ENCODE measurements around the gene CXorf66. TPM values are rescaled to one million over a fixed set of nuclear protein-coding genes. Genes with fewer than 3 reads are reported as not detected.
A peak's percentile ranks its signal among the peaks of the same experiment; 100 is the strongest.

CXorf66 gene
- total and polyA plus RNA-seq, 9 of the 15 experiments (the other 6 are each of a cell fraction or from before 2014, with no cell fraction given), result not detected

- peak; percentile 88 for TF ChIP-seq ZBTB7A (IDR thresholded peaks at IDR 0.05; ENCODE audit: borderline replicate concordance, control insufficient read depth, low read depth, low read length)
- no peak for TF ChIP-seq DEAF1 (CRISPR knock-in tag; IDR thresholded peaks at IDR 0.05)
These were observed 33.0 kb downstream of the CXorf66 start (continued) for GRCh38 chrX:139932073-139932900.

- ATAC-seq (no peak), DNase-seq (ENCODE audit: extremely low read depth in 1 of 4, low spot score in 3 of 4) (peak in 3 of 4 experiments; percentile 13 to 15 (median 14)), FAIRE-seq (no peak)
- Histone ChIP-seq H3K27ac (ENCODE audit: extremely low read depth, low read depth, low read length) (peak overlapping the region; percentile 79), H3K9ac (ENCODE audit: insufficient read depth in 1 of 2, low read depth in 2 of 2, low read length in 2 of 2) (peak overlapping the region; percentile 77 to 95), H3K27me3 (ENCODE audit: control insufficient read depth in 2 of 2, insufficient read depth in 2 of 2, low read length in 2 of 2) (no peaks in the 10 kb centered on the region), H3K79me2 (ENCODE audit: control insufficient read depth, insufficient read depth, low read length) (peaks cover 54% of the 10 kb centered on the region), H3K9me3 (replicated peaks; ENCODE audit: control insufficient read depth, insufficient read depth, low read depth, low read length) (no peaks in the 10 kb centered on the region), H3K4me3 (peak overlapping the region; percentile 83), H3K9me1 (ENCODE audit: control insufficient read depth, insufficient read depth, low read length) (no peaks in the 10 kb centered on the region), H3K36me3 (ENCODE audit: control insufficient read depth, insufficient read depth, low read length) (peaks cover 9% of the 10 kb centered on the region; the same call in 1 of the 3 replicates), H2AFZ (ENCODE audit: low read depth, low read length) (peak overlapping the region; percentile 76), H3K4me1 (replicated peaks in 1 of 2; ENCODE audit: control insufficient read depth in 2 of 2, insufficient read depth in 2 of 2, low read length in 2 of 2) (peaks cover 4 to 11% of the 10 kb centered on the region in 2 experiments; a peak in 4 of 5 replicates), H3K4me2 (ENCODE audit: insufficient read depth, low read length) (peak overlapping the region; percentile 82), H4K20me1 (replicated peaks; ENCODE audit: control insufficient read depth, insufficient read depth, low read length) (no peaks in the 10 kb centered on the region; the same call in none of the 2 replicates)
- intact Hi-C loops (cut with micrococcal nuclease), result loop anchor here (5.0 to 10.0 kb wide), 2 partner anchors 54 to 147 kb away; no protein-coding TSS in a partner anchor
- ChIA-PET POLR2A (interaction anchor here (0.6 to 1.1 kb wide), 5 partner anchors 8 to 287 kb away, joined by 3 to 5 read pairs (median 4); no protein-coding TSS in a partner anchor), CTCF (ENCODE audit: low intra/inter-chr PET ratio) (no interaction called here)
- 0% methylated on average over 5 of the region's 33 CpGs for WGBS (ENCODE audit: insufficient coverage, low coverage, missing lambda C conversion rate)
- in situ Hi-C loops (cut with MboI), result no loop called here
- BruUV-seq (replicated peaks), result no TSS peak
- no peak for TF ChIP-seq CC2D1A (IDR thresholded peaks at IDR 0.05)
- TF ChIP-seq ZNF347 (CRISPR knock-in tag; IDR thresholded peaks at IDR 0.05; ENCODE audit: low read depth), result no peak
- TF ChIP-seq FIP1L1 (IDR thresholded peaks at IDR 0.05; ENCODE audit: low read depth, low read length, poor library complexity, severe bottlenecking), result no peak
- no peak for TF ChIP-seq TCF15 (CRISPR knock-in tag; IDR thresholded peaks at IDR 0.05)
- no peak for TF ChIP-seq U2AF2 (optimal IDR thresholded peaks at IDR 0.05; ENCODE audit: low read depth, low read length)
- no peak for TF ChIP-seq FOXK1 (CRISPR knock-in tag; IDR thresholded peaks at IDR 0.05; ENCODE audit: borderline replicate concordance)
- no peak for TF ChIP-seq NR3C1 (CRISPR knock-in tag; IDR thresholded peaks at IDR 0.05)
- peak; percentile 15 for TF ChIP-seq CHD1 (IDR thresholded peaks at IDR 0.05; ENCODE audit: low read length)
- TF ChIP-seq TGIF2 (CRISPR knock-in tag; IDR thresholded peaks at IDR 0.05), result no peak
- TF ChIP-seq SAP30 (IDR thresholded peaks at IDR 0.05; ENCODE audit: borderline replicate concordance, insufficient read depth, low read depth, low read length, poor library complexity, severe bottlenecking), result peak; percentile 33
- TF ChIP-seq TFAP4 (CRISPR knock-in tag; IDR thresholded peaks at IDR 0.05; ENCODE audit: borderline replicate concordance), result no peak
- no peak for TF ChIP-seq SIX5 (IDR thresholded peaks at IDR 0.05; ENCODE audit: borderline replicate concordance in 1 of 2, insufficient read depth in 1 of 2, low read depth in 1 of 2, low read length in 2 of 2)
- TF ChIP-seq MCM2 (IDR thresholded peaks at IDR 0.05; ENCODE audit: low read depth), result no peak
- TF ChIP-seq ARID1B (IDR thresholded peaks at IDR 0.05), result no peak
- TF ChIP-seq COPS2 (conservative IDR thresholded peaks at IDR 0.05), result no peak
These were observed 33.7 kb downstream of the CXorf66 start for GRCh38 chrX:139931646-139932072.

Measured in K562 (cell line).